H1 (cell line): ENCODE data around the gene GRM8. TPM values are rescaled to one million over a fixed set of nuclear protein-coding genes. Genes with fewer than 3 reads are reported as not detected.

ENCODE experiments used
- CTCF ChIA-PET: fragments of 300-600 bp; sonication (Branson Sonifier 250); formaldehyde crosslinking; loops from one replicate; lab custom pipeline; 2021; ENCODE audit not compliant: partially characterized antibody; lab: Charles Lee
- POLR2A ChIA-PET: fragments of 300-600 bp; sonication (Branson Sonifier 250); formaldehyde crosslinking; loops from one replicate; lab custom pipeline; 2021; ENCODE audit warnings: inconsistent platforms; ENCODE audit not compliant: partially characterized antibody; lab: Charles Lee
- DNase-seq, 2 experiments: peaks; one replicate each; pipeline versions ENCODE4 v3.0.0 to v3.0.0-alpha.2; 2010 to 2022; ENCODE audit warnings: low spot score in 2 of 2, low read depth in 1 of 2, mixed read lengths in 1 of 2
- FAIRE-seq: peaks from 2 replicates; lab custom pipeline; 2011; peaks lifted over from hg19 to GRCh38; lab: Jason Lieb, UNC
- H2AFZ ChIP-seq: 2 replicates; pipeline ENCODE4 v1.8.1; 2012; ENCODE audit warnings: low read length, inconsistent platforms
- H2AK5ac ChIP-seq: 2 replicates; pipeline ENCODE4 v1.6.1; 2013; ENCODE audit warnings: low read depth, low read length
- H2BK120ac ChIP-seq: replicated peaks from 2 replicates; pipeline ENCODE3; 2013; ENCODE audit warnings: low read depth, low read length, inconsistent platforms
- H2BK12ac ChIP-seq: 2 replicates; pipeline ENCODE4 v1.6.1; 2013; ENCODE audit warnings: low read depth, low read length
- H2BK15ac ChIP-seq: 2 replicates; pipeline ENCODE4 v1.6.1; 2013; ENCODE audit warnings: low read length
- H2BK20ac ChIP-seq: 2 replicates; pipeline ENCODE4 v1.6.1; 2013; ENCODE audit warnings: low read length
- H2BK5ac ChIP-seq: 2 replicates; pipeline ENCODE4 v1.6.1; 2013; ENCODE audit warnings: low read depth, low read length
- H3K14ac ChIP-seq: 2 replicates; pipeline ENCODE4 v1.6.1; 2013; ENCODE audit warnings: inconsistent platforms; ENCODE audit not compliant: insufficient read length
- H3K18ac ChIP-seq: 2 replicates; pipeline ENCODE4 v1.6.1; 2013; ENCODE audit warnings: low read length; ENCODE audit errors: extremely low read depth
- H3K23ac ChIP-seq: 2 replicates; pipeline ENCODE4 v1.6.1; 2013; ENCODE audit warnings: inconsistent platforms; ENCODE audit not compliant: insufficient read length
- H3K23me2 ChIP-seq: 2 replicates; pipeline ENCODE4 v1.6.1; 2013; ENCODE audit warnings: low read depth, low read length
- H3K27ac ChIP-seq: 2 replicates; pipeline ENCODE4 v1.6.1; 2011; ENCODE audit warnings: low read depth, low read length, inconsistent platforms
- H3K27me3 ChIP-seq, 4 experiments: replicated peaks in 1 of 4; 1 replicate in 1 of 4; 2 replicates in 3 of 4; pipeline versions ENCODE4 v1.6.1 to v1.8.1; 2011 to 2013; ENCODE audit warnings: low read length in 3 of 4, mild to moderate bottlenecking in 3 of 4, inconsistent platforms in 2 of 4, mixed read lengths in 2 of 4, moderate library complexity in 1 of 4; ENCODE audit not compliant: control insufficient read depth in 3 of 4, insufficient read depth in 3 of 4; ENCODE audit errors: extremely low read depth in 1 of 4
- H3K36me3 ChIP-seq, 4 experiments: 2 replicates each; pipeline versions ENCODE4 v1.6.1 to v1.8.1; 2011 to 2013; ENCODE audit warnings: mild to moderate bottlenecking in 4 of 4, low read length in 3 of 4, moderate library complexity in 2 of 4, control low read depth in 1 of 4, inconsistent platforms in 1 of 4; ENCODE audit not compliant: insufficient read depth in 4 of 4, control insufficient read depth in 2 of 4
- H3K4ac ChIP-seq: replicated peaks from 2 replicates; pipeline ENCODE3; 2013; ENCODE audit warnings: low read length, low read depth, mixed read lengths, inconsistent platforms; ENCODE audit not compliant: insufficient read length
- H3K4me1 ChIP-seq, 4 experiments: replicated peaks in 1 of 4; 1 replicate in 1 of 4; 2 replicates in 3 of 4; pipeline versions ENCODE4 v1.6.1 to v1.8.1; 2011 to 2013; ENCODE audit warnings: low read length in 3 of 4, inconsistent platforms in 2 of 4, mixed read lengths in 1 of 4; ENCODE audit not compliant: insufficient read depth in 4 of 4, control insufficient read depth in 3 of 4
- H3K4me2 ChIP-seq, 2 experiments: 2 replicates each; pipeline versions ENCODE4 v1.6.1 to v1.8.1; 2011 to 2013; ENCODE audit warnings: low read depth in 2 of 2, low read length in 2 of 2, control low read depth in 1 of 2, inconsistent platforms in 1 of 2, mild to moderate bottlenecking in 1 of 2; ENCODE audit not compliant: insufficient read depth in 1 of 2
- H3K4me3 ChIP-seq, 4 experiments: fragments of 200-600, 300-600 bp in 1 of 4; sonication (generic), shearing (Covaris generic), sonication (Bioruptor Twin) in 1 of 4; 2 replicates each; pipeline versions ENCODE4 v1.5.1 to v1.8.1; 2011 to 2016; ENCODE audit warnings: low read length in 4 of 4, low read depth in 3 of 4, control low read depth in 2 of 4, inconsistent platforms in 2 of 4, mild to moderate bottlenecking in 2 of 4, mixed read lengths in 1 of 4, moderate library complexity in 1 of 4; ENCODE audit not compliant: insufficient read depth in 2 of 4; ENCODE audit errors: extremely low read depth in 1 of 4
- H3K56ac ChIP-seq: replicated peaks from 2 replicates; pipeline ENCODE3; 2013; ENCODE audit warnings: low read depth, mild to moderate bottlenecking, mixed read lengths, low read length, inconsistent platforms; ENCODE audit not compliant: insufficient read length
- H3K79me1 ChIP-seq: 2 replicates; pipeline ENCODE4 v1.6.1; 2013; ENCODE audit warnings: low read depth, low read length, control low read depth
- H3K79me2 ChIP-seq, 2 experiments: 2 replicates each; pipeline versions ENCODE4 v1.6.1 to v1.8.1; 2012 to 2013; ENCODE audit warnings: low read length in 2 of 2, mild to moderate bottlenecking in 2 of 2, inconsistent platforms in 1 of 2; ENCODE audit not compliant: insufficient read depth in 2 of 2, control insufficient read depth in 1 of 2
- H3K9ac ChIP-seq, 4 experiments: replicated peaks in 1 of 4; 1 replicate in 1 of 4; 2 replicates in 3 of 4; pipeline versions ENCODE4 v1.6.1 to v1.8.1; 2011 to 2013; ENCODE audit warnings: low read depth in 3 of 4, low read length in 3 of 4, control low read depth in 2 of 4, mild to moderate bottlenecking in 2 of 4, moderate library complexity in 2 of 4, inconsistent platforms in 1 of 4; ENCODE audit errors: extremely low read depth in 1 of 4
- H3K9me3 ChIP-seq, 2 experiments: 2 replicates each; pipeline versions ENCODE4 v1.6.1 to v1.8.1; 2012 to 2013; ENCODE audit warnings: mild to moderate bottlenecking in 2 of 2, moderate library complexity in 2 of 2, control low read depth in 1 of 2, inconsistent platforms in 1 of 2, low read depth in 1 of 2, low read length in 1 of 2, mixed read lengths in 1 of 2; ENCODE audit not compliant: insufficient read depth in 2 of 2
- H4K20me1 ChIP-seq, 2 experiments: replicated peaks in 1 of 2; 2 replicates each; pipeline versions ENCODE3 to v1.8.1; 2011 to 2013; ENCODE audit warnings: inconsistent platforms in 2 of 2, low read length in 2 of 2, mild to moderate bottlenecking in 1 of 2; ENCODE audit not compliant: insufficient read depth in 2 of 2, control insufficient read depth in 1 of 2
- H4K5ac ChIP-seq: 2 replicates; pipeline ENCODE4 v1.6.1; 2013; ENCODE audit warnings: low read length, low read depth, mixed read lengths, inconsistent platforms; ENCODE audit not compliant: insufficient read length
- H4K8ac ChIP-seq: 2 replicates; pipeline ENCODE4 v1.8.0; 2013; ENCODE audit warnings: mild to moderate bottlenecking, moderate library complexity, low read length, inconsistent platforms; ENCODE audit not compliant: insufficient read depth; ENCODE audit errors: extremely low read depth
- H4K91ac ChIP-seq: replicated peaks from 2 replicates; pipeline ENCODE3; 2013; ENCODE audit warnings: low read length, mixed read lengths, inconsistent platforms; ENCODE audit not compliant: insufficient read length
- ATF3 ChIP-seq: IDR thresholded peaks from 2 replicates; pipeline ENCODE4 v1.6.1; 2011; ENCODE audit warnings: low read depth, mild to moderate bottlenecking, low read length; ENCODE audit not compliant: insufficient read depth
- BCL11A ChIP-seq, 2 experiments: IDR thresholded peaks; one replicate each; pipeline ENCODE4 v1.6.1; 2011; ENCODE audit warnings: low read depth in 2 of 2, low read length in 2 of 2, mild to moderate bottlenecking in 2 of 2
- CREB1 ChIP-seq: IDR thresholded peaks from 2 replicates; pipeline ENCODE4 v1.6.1; 2012; ENCODE audit warnings: inconsistent platforms
- EGR1 ChIP-seq: IDR thresholded peaks from 2 replicates; pipeline ENCODE4 v1.6.1; 2011; ENCODE audit warnings: low read depth, low read length, borderline replicate concordance
- SP2 ChIP-seq: IDR thresholded peaks from 2 replicates; pipeline ENCODE4 v1.6.1; 2012; ENCODE audit warnings: mild to moderate bottlenecking, low read length, inconsistent platforms
- SRF ChIP-seq: IDR thresholded peaks from 2 replicates; pipeline ENCODE4 v1.6.1; 2011; ENCODE audit warnings: mild to moderate bottlenecking, low read depth, low read length, moderate library complexity
- TAF7 ChIP-seq: optimal IDR thresholded peaks from 2 replicates; pipeline ENCODE3; 2011; ENCODE audit warnings: low read depth, mild to moderate bottlenecking, inconsistent platforms, low read length, moderate library complexity, borderline replicate concordance
- polyA plus RNA-seq, 7 experiments: library from polyadenylated mRNA; depleted of rRNA in 3 of 7; stranded (reverse) in 5 of 7; unstranded in 2 of 7; fragments of >200 nt in 5 of 7; fragments of 200-250 nt in 2 of 7; gene quantifications; 1 replicate in 5 of 7; 2 replicates in 1 of 7; 4 replicates in 1 of 7; pipeline versions ENCODE4 v1.2.1 to v1.2.3, GENCODE V29; 2011 to 2013; ENCODE audit warnings: missing spikeins in 2 of 7, mixed read lengths in 2 of 7
- total RNA-seq: library from RNA; stranded (reverse); fragmentation: NEBNext Ultra II Directional; extraction: Animal tissue kit (Norgen Biotek cat#: 25700); gene quantifications from 2 replicates; pipeline ENCODE4 v1.2.1, GENCODE V29; 2021
- TF ChIP-seq, protein P1 (sequence below): IDR thresholded peaks from 2 replicates; pipeline ENCODE4 v1.6.1; 2012; ENCODE audit warnings: inconsistent platforms

GRM8 gene
- total and polyA plus RNA-seq, 2 of the 8 experiments (the other 6 are each of a cell fraction or from before 2014, with no cell fraction given) = 2.6 to 2.8 TPM

- CTCF ChIA-PET = interaction anchor here (1.1 to 1.4 kb wide), 2 partner anchors 10 to 231 kb away, joined by 3 read pairs; no protein-coding TSS in a partner anchor
Observed at GRCh38 chr7:127034186-127034806, 218.4 kb downstream of the GRM8 start.

More at GRCh38 chr7:127034186-127034806, 218.4 kb downstream of the GRM8 start:
- POLR2A ChIA-PET = no interaction called here
- H2BK12ac ChIP-seq = no peak overlapping the region
- no peaks in the 10 kb centered on the region for H3K27me3 ChIP-seq
- no peak overlapping the region for H3K4me2 ChIP-seq
- H3K23ac ChIP-seq = no peak overlapping the region
- H3K9ac ChIP-seq = no peak overlapping the region
- H2AFZ ChIP-seq = no peak overlapping the region
- no peak for TF ChIP-seq TAF7
- TF ChIP-seq BCL11A (IDR thresholded peaks at IDR 0.05; ENCODE audit: low read depth in 2 of 2, low read length in 2 of 2) = no peak
- TF ChIP-seq, protein P1, sequence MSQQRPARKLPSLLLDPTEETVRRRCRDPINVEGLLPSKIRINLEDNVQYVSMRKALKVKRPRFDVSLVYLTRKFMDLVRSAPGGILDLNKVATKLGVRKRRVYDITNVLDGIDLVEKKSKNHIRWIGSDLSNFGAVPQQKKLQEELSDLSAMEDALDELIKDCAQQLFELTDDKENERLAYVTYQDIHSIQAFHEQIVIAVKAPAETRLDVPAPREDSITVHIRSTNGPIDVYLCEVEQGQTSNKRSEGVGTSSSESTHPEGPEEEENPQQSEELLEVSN = no peak
- no peak for TF ChIP-seq SRF
- no peak for TF ChIP-seq CREB1
- TF ChIP-seq SP2 = no peak
- no peak for TF ChIP-seq ATF3
- no peak for TF ChIP-seq EGR1
- H3K23me2 ChIP-seq = no peaks in the 10 kb centered on the region
- no peaks in the 10 kb centered on the region for H3K36me3 ChIP-seq
- no peak overlapping the region for H4K91ac ChIP-seq
- H2BK20ac ChIP-seq = no peak overlapping the region
- H2BK120ac ChIP-seq = no peak overlapping the region
- no peak overlapping the region for H3K4me3 ChIP-seq
- H4K8ac ChIP-seq = no peak overlapping the region
- no peak overlapping the region for H2AK5ac ChIP-seq
- no peak overlapping the region for H4K5ac ChIP-seq
- no peaks in the 10 kb centered on the region for H3K4me1 ChIP-seq
- H3K56ac ChIP-seq = no peak overlapping the region
- no peak overlapping the region for H2BK5ac ChIP-seq
- H3K9me3 ChIP-seq = no peaks in the 10 kb centered on the region
- no peaks in the 10 kb centered on the region for H4K20me1 ChIP-seq
- no peak overlapping the region for H3K27ac ChIP-seq
- FAIRE-seq = no peak
- no peaks in the 10 kb centered on the region for H3K79me1 ChIP-seq
- no peak overlapping the region for H3K14ac ChIP-seq
- no peak overlapping the region for H3K4ac ChIP-seq
- no peak overlapping the region for H2BK15ac ChIP-seq
- no peak overlapping the region for H3K18ac ChIP-seq
- H3K79me2 ChIP-seq = no peaks in the 10 kb centered on the region
- DNase-seq = no peak
